BE2C (cell line): ENCODE results near the gene CPA3.

Experiments used
- DNase-seq: peaks from one replicate; pipeline ENCODE4 v3.0.0-alpha.2; 2020
- H3K27me3 ChIP-seq: fragments of 250-450 bp; sonication (Bioruptor Pico); 2 replicates; pipeline ENCODE4 v1.5.1; 2020; ENCODE audit warnings: mild to moderate bottlenecking
- H3K36me3 ChIP-seq: fragments of 250-450 bp; sonication (Bioruptor Pico); 2 replicates; pipeline ENCODE4 v1.5.1; 2020; ENCODE audit warnings: mild to moderate bottlenecking
- H3K4me1 ChIP-seq: fragments of 250-450 bp; sonication (Bioruptor Pico); 2 replicates; pipeline ENCODE4 v1.5.1; 2020
- H3K4me3 ChIP-seq: 2 replicates; pipeline ENCODE4 v1.5.1; 2011; ENCODE audit warnings: low read depth, low read length
- H3K9me3 ChIP-seq: fragments of 250-450 bp; sonication (Bioruptor Pico); 2 replicates; pipeline ENCODE4 v1.5.1; 2020
- TF ChIP-seq, protein P1 (sequence below): IDR thresholded peaks from 2 replicates; pipeline ENCODE4 v1.5.1; 2012; ENCODE audit warnings: mild to moderate bottlenecking, low read depth, low read length

CPA3 gene

DNA sequence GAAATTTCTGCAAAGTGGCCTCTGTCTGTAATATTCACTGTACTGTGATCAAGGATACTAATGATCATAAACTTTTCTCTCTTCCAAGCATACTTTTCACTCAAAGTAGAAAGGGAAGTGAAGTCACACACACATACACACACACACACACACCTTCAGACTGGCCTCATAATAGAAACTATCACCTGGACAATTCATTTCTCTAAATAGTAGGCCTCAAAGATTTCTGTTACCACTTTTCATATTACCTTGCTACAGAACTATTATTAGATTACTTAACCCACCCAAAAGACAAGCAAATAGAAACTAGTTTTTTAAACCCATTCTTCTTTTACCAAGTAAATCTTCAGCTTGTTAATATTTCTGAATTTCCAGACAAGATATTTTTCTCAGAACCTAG, 25.3 kb upstream of the CPA3 start:
- DNase-seq, result no peak
- Histone ChIP-seq H3K4me3 (no peak overlapping the region), H3K4me1 (no peaks in the 10 kb centered on the region), H3K36me3 (no peaks in the 10 kb centered on the region), H3K9me3 (no peaks in the 10 kb centered on the region), H3K27me3 (no peaks in the 10 kb centered on the region)
- TF ChIP-seq, protein P1, sequence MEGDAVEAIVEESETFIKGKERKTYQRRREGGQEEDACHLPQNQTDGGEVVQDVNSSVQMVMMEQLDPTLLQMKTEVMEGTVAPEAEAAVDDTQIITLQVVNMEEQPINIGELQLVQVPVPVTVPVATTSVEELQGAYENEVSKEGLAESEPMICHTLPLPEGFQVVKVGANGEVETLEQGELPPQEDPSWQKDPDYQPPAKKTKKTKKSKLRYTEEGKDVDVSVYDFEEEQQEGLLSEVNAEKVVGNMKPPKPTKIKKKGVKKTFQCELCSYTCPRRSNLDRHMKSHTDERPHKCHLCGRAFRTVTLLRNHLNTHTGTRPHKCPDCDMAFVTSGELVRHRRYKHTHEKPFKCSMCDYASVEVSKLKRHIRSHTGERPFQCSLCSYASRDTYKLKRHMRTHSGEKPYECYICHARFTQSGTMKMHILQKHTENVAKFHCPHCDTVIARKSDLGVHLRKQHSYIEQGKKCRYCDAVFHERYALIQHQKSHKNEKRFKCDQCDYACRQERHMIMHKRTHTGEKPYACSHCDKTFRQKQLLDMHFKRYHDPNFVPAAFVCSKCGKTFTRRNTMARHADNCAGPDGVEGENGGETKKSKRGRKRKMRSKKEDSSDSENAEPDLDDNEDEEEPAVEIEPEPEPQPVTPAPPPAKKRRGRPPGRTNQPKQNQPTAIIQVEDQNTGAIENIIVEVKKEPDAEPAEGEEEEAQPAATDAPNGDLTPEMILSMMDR, result no peak

DNA sequence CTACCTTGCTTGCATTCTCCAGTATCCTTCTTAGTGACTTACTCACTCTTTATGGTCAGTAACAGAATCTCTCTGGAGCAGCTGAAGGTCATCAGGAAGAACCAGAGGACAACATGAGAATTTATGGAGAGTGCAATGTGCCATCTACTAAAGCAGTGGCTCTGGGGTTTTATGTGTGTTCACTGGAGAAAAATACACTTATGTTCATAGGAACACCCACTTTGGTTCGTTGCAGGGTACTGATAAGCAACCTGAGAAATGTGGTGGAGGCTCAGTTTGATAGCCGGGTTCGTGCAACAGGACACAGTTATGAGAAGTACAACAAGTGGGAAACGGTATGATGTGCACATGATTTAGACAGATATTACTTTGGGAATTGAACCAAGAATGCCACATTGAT, 24.6 kb upstream of the CPA3 start:
- H3K36me3 ChIP-seq, result no peaks in the 10 kb centered on the region
- TF ChIP-seq, protein P1, result no peak
- DNase-seq, result no peak

DNA sequence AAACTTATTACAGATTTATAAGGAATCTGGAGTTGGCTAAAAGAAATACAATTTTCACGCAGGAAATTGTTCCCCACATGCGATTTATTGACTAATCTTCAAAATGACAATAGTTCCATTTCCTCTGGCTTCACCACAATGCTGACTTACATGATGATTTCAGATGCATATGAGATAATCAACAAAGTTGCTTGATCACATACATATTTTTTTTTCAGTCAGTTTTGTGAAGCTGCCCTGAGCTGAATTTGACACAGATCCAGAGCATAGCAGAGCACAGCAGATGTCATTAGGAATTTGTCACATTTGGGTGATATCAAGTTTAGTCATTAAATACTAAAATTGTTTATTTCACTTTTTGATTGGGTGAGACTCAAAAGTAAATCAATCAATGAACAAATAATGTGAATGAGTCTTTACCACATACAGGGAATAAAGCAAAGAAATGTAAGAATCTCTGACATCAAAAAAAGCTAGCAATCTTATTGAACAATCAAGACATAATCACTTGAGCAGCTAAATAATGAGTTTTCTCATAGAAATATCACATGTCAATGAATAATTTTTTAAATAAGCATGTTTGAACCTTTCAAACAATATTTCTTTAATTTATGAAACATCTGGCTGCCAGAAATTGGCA, 19.2 kb upstream of the CPA3 start:
- Histone ChIP-seq H3K4me1 (no peaks in the 10 kb centered on the region), H3K27me3 (no peaks in the 10 kb centered on the region), H3K9me3 (no peaks in the 10 kb centered on the region), H3K36me3 (no peaks in the 10 kb centered on the region), H3K4me3 (no peak overlapping the region)
- no peak for DNase-seq
- TF ChIP-seq, protein P1, result no peak

More for the DNA sequence above, 24.6 kb upstream of the CPA3 start:
- Histone ChIP-seq H3K4me3 (no peak overlapping the region), H3K9me3 (no peaks in the 10 kb centered on the region), H3K27me3 (no peaks in the 10 kb centered on the region), H3K4me1 (no peaks in the 10 kb centered on the region)

DNA sequence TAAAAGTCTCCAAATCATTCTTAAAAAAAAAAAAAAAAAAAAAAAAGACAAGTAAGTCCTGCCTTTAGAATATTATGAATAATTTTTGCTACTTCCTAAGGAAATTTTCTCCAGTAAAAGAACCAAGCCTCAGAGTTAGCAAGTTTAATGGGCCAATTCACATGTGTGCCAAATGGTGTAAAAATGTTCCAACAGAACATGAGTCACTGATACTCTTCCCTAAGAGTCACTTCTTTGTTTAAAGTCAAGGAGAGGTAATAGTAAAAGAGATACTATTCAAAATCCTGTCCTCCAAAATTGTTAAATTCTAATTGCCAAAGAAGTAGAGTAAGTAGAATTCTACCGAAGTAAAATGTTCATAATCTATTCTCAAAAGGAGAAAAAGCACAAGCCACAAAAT, 17.7 kb upstream of the CPA3 start:
- Histone ChIP-seq H3K36me3 (no peaks in the 10 kb centered on the region), H3K27me3 (no peaks in the 10 kb centered on the region), H3K4me3 (no peak overlapping the region), H3K4me1 (no peaks in the 10 kb centered on the region), H3K9me3 (no peaks in the 10 kb centered on the region)
- TF ChIP-seq, protein P1, result no peak
- DNase-seq, result no peak

DNA sequence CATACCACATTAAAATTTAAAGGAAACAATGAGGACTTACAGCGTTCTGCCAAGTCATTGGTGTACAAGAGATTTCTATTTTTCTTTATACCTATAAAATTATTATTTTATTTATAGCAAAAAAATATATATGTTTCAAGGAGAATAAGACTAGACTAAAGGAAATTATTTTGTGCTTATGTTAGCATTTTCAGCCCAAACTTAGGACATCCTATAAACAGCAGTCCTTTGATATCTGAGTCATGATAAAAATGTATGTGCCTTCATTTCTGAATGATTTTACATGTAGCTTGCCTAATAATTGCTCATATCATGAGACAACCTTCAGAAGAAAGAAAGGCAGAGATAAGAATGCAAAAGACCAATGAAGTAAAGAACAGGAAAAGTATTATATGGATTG, 16.7 kb upstream of the CPA3 start:
- Histone ChIP-seq H3K4me1 (no peaks in the 10 kb centered on the region), H3K27me3 (no peaks in the 10 kb centered on the region), H3K4me3 (no peak overlapping the region), H3K36me3 (no peaks in the 10 kb centered on the region), H3K9me3 (no peaks in the 10 kb centered on the region)
- no peak for DNase-seq
- TF ChIP-seq, protein P1, result no peak

DNA sequence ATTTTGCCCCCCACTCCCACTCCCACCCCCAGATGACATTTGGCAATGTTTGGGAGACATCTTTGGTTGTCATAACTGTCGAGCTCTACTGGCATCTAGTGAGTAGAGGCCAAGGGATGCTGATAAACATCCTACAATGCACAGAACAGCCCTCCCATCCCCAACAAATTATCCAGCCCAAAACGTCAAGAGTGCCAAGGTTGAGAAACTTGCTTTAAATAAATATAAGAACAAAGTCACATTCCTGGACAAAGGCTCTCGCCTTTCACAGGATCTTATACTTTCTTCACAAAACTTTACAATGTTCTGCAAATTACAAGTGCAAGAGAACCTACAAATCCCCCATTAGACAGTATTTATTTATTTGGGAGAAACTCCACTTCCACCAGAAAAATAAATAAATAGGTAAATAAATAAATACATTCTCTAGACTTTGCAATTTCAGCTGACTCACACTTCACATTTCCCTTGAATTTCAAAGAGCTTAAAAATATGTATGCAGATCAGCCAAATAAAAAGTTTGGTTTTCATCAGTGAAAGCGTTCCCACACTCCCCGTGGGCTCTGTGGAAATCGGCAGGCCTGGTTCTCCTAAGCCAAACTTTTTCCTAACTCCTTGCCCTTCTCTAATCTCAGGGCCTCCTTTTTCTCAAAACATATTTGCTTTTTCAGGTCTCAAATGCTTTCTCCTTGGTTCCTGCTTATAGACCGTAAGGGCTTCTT, 12.7 kb upstream of the CPA3 start:
- Histone ChIP-seq H3K27me3 (no peaks in the 10 kb centered on the region), H3K4me3 (no peak overlapping the region), H3K36me3 (no peaks in the 10 kb centered on the region), H3K9me3 (no peaks in the 10 kb centered on the region), H3K4me1 (no peaks in the 10 kb centered on the region)
- no peak for DNase-seq
- TF ChIP-seq, protein P1, result no peak
